A172 (cell line): Measurements from ENCODE around the gene EML1. TPM values are rescaled to one million over a fixed set of nuclear protein-coding genes. Genes with fewer than 3 reads are reported as not detected.

Experiments
- DNase-seq: peaks from one replicate; pipeline ENCODE4 v3.0.0-alpha.2; 2015; ENCODE audit warnings: low spot score
- total RNA-seq: library from RNA; depleted of rRNA; stranded (reverse); fragments of >200 nt; shearing (Covaris generic); gene quantifications from 2 replicates; pipeline ENCODE4 v1.2.3, GENCODE V29; 2014

The EML1 gene
- total RNA-seq, 1 experiment from 2014 or later, result 12.7 TPM

DNA sequence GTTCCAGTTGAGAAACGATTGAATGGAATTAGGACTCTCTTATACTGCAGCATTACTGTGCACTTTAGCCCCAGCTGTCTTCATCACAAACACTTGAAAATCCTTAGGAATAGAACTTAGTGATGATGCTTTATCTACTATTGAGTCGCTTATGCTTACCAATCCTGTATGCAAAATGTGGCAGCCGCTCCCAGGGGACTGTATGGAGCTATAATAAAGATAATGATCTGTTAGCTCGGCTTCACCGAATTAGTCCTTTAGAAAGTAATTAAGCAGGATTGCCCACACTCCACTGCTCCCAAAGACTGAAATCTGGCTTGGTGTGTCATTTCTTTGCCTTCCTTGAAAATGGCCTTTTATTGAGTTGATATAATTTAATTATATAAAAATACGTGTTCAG, 10.6 kb downstream of the EML1 start:
- no peak for DNase-seq

DNA sequence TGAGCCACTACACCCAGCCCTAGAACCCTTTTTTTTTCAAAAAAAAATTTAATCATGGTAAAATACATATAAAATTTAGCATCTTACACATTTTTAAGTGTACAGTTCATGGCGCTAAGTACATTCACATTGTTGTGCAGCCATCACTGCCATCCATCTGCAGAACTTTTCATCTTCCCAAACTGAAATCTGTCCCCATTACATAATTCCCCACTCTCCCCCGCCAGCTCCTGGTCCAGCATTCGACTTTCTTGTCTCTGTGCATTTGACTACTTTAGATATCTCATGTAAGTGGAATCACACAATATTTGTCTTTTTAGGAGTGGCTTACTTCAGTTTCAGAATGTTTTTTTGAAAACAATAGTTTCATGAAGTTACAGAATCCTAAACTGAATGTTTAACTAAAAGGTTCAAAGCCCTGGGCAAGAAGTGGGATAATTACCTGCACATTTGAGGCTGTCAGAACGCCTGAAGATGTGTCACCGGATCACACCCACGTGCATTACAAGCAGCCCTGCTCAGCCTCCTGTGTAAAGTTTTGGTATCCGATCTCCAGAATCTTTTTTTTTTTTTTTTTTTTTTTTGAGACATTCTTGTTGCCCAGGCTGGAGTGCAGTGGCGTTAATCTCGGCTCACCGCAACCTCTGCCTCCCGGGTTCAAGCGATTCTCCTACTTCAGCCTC, 12.7 kb downstream of the EML1 start:
- DNase-seq, result no peak

DNA sequence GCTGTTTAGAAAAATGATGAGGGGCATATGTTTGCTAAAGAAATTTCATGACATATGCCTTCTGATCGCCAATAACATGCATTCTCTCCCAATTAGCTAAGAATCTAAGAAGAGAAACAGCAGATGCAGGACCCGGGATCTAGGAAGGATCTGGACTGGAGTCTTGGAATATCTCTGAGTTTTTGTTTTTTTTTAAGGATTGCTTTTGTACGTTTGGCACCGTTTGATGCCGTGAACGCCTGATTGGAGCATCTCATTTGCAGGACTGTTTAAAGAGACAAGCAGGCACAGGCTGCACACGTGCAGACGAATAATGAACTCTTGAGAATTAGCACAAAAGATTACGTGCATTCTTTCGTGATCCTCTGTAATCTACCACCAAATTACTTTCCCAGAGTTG, 13.6 kb downstream of the EML1 start:
- DNase-seq, result no peak

DNA sequence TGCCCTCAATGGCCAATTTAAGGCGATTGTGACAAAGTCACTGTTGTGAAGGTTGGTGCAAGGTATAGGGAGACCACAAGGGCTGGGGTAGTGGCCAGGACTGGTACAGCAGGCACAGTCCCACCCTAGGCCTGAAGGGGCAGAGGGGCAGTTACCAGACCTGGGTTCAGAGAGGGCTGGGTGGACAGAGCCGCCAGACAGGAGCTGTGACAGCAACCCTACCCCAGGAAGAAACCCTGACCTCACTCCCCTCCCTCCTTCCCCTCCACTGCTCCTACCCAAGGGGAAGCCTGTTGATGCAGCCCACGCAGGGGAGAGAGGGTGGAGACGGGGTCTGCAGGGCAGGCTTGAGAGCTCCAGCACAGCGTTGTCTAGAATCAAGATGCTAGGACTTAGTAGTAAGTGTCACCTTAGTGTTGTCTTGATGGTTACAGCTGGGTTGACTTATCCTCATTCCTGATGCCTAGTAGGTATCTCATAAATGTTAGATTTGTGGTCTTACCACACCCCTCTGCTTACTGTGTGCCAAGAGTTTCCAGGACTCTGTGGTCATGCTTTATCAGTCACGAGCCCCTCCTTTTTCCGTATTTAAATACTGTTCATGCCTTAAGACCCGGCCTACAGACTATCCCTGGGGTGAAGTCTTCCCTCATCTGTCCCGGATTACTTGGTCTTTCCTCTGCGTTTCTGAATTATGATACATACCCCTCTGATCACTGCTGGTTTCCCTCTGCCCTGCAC, 14.4 kb downstream of the EML1 start:
- peak; percentile 47 for DNase-seq

DNA sequence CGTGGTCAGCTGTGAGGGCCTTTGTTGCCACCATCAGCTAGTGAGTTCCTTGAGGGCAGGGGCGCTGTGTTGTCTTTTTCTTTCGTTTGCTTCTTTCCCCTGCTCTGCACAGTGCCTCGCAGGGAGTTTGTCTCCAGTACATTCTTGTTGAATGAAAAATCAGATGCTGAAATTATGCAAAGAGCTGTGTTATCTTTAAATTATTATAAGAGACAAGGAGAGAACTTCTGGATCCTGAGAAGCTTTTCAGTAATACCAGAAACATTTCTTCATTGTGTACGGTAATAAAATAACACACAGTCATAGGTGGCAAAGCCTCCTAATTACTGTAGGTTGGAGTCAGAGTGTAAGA, 14.9 kb downstream of the EML1 start:
- DNase-seq, result no peak

DNA sequence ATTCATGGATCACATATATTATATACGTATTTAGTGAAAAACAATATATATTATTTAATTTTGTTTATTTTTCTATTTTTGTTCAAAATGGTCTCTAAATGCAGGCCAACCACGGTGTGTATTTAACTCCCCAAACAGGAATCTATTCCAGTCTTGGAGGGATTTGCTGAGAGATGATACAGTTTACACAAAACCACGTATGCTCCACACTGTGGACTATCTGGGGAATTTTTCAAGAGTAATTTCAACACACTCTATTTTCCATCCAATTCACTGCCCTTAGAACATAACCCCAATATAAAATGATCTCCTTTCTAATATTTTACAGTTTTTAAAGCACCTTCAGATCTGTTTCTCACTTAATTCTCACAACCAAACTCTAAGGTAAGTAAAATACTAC, 15.3 kb downstream of the EML1 start:
- DNase-seq, result no peak

DNA sequence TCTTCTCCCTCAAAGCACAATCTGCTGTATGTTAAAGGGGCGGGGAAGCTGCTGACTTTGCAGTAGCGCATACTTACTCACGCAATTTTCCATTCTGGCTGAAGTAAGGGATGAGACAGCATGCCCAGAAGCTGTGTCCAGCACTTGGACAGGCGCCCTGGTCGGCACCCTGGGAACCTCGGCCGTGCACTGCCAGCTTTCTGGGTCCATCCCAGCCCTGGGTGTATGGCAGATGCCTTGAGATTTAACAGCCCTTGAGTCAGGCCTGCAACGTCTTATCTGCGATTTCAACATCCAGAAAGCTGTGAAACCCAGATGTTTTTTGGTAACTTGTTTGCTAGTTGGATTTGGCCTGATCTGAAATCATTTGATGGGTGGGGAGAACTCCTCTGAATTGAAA, 16.1 kb downstream of the EML1 start:
- no peak for DNase-seq

DNA sequence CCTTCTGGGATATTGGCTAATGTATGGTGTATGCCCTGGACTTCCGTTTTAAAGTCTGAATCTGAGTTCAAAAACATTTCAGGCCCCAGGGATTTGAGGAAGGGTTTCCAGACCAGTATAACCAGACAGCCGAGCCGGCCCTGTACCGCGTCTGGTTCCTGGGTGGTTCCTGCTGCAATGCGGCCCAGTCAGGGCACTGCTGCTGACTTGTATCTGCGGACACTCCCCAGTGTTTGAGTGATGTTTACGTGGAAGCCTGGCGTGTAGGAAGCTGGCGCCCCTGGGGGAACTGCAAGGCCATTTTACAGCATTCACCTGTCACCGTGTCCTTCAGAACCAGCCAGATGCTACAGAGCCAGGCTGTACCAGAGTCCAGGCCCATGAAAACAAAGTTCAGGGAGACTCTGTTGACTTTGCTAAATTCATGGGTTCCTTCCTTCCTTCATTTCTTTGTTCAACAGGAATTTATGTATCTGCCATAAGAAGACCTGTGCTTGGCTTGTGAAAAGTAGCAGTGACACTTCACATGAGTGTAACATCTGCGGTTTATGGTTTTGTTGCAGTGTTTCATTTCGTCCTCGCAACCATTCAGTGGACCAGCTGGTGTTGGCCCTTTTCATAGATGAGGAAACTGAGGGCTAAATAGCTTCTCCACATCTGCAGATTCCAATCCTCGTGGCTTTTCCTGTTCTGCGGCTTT, 16.8 kb downstream of the EML1 start:
- DNase-seq, result no peak

DNA sequence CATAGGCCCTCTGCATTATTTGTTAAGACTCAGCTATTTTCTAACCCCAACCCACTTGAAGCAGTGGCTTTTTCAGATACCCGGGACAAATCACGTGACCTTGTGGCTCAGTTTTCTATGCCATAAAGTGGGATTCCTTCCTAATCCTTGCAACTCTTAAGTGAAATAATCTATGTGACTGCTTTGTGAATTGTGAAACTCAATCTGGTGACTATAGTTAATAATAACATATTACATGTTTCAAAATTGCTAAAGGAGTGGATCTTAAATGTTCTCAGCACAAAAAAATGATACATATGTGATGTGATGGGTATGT, 17.3 kb downstream of the EML1 start:
- no peak for DNase-seq

DNA sequence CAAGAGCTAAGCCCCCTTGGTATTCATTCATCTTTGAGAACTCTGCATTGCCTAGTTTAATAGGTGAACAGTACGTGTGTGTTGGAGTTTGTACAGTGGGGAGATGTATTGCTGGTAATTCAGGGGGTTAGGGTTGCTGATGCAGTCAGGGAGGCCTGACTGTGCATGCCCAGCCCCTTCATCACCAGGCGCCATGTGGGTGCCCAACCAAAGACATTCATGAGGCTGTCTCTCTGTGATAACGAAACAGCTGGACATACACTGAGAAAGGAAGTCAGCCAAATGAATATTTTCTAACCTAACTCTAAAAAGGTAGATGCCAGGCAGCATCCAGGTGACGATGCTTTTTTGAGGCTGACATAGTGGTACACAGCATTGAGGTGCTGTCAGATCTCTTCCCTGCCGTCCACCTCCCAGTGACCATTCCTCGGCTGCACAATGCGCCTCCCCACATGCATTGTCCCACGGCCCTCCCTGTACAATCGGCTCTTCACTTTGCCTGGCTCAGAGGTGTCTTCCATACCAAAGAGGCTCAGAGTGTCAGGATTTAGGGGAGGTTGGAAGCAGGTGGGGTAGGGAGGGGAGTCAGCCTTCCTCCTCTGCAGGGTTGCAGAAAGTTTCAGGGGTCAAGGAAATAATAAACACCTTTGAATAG, 19.0 kb downstream of the EML1 start:
- DNase-seq, result no peak

DNA sequence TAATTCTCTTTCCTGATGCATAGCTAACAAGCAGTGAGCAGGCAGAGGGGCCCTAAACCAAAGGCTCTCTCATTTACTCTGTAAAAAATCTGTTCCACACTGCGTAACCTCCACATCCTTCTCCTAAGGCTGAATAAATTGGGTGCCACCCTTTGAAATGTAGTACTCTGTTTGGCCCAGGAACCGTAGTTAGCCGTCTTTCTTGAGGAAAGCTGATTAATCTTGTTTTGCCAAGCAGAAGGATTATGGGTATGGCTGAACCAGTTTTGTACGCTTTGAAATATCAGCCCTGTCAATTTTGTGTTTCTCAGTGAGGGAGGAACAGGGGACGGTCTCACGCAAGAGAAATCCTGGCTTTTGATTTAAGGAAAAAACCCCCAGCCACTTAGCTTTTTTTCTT, 19.7 kb downstream of the EML1 start:
- no peak for DNase-seq

DNA sequence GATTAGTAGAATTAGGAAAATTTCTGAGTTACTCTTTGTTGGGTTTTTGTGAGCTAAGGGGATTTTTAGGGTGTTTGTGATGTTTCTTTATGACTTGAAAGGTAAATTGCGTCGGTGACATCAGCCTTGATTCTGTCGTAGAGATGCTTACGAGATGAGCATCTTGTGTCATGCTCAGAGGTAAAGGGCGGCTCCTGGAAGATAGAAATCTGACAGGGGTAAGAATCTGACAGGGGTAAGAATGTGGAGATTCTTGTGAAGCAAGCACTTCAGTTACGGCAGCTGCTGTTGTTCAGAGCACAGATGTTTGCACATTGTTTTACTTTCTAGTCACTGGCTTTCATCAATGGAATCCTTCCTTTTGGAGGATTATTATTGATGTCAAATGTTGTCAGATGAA, 22.5 kb downstream of the EML1 start:
- no peak for DNase-seq

DNA sequence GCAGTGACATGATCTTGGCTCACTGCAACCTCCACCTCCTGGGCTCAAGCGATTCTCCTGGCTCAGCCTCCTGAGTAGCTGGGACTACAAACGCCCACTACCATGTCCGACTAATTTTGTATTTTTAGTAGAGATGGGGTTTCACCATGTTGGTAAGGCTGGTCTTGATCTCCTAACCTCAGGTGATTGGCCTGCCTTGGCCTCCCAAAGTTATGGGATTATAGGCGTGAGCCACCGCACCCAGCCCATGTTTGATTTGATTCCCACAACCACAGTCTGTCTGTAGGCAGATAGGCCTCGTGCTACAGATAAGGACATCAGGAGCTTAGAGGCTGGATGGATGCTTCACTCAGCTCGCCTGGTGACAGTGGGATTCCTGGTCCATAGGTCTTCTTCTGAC, 23.0 kb downstream of the EML1 start:
- DNase-seq, result no peak

DNA sequence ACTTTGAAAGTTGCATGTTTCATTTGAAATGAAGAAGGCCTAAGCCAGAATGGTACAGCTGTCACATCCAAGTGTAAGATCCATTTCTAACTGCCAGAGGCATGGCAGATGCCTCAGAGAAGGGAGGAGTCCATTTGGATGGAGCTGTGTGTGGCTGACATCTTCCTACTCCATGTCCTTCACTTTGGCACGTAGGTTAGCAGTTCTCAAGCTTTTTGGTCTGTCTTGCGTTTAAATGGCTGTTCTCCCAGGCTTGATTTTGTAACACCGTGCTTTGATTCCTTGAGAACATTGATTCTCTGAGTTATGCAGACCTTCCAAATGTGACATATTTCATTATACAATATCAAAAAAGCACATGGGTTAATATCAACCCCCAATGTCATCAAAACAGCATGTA, 23.4 kb downstream of the EML1 start:
- no peak for DNase-seq

DNA sequence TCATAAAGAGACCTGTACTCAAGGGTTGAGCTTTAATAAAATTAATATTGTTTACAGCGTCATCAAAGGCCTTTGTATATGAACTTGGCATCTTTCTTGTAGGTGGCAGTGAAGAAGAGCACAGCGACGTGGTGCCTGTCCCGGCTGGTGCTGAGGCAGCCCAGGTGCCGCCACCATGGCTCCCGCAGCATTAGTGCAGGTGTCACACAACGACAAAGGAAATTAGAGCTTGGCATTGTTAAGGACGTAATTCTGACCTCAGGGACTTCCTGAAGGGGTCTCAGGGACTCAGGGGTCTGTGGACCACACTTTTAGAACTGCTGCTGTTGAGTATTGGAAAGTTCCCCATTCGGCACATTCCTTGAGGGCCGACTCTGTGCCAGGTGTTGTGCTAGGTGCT, 24.1 kb downstream of the EML1 start:
- DNase-seq, result no peak

DNA sequence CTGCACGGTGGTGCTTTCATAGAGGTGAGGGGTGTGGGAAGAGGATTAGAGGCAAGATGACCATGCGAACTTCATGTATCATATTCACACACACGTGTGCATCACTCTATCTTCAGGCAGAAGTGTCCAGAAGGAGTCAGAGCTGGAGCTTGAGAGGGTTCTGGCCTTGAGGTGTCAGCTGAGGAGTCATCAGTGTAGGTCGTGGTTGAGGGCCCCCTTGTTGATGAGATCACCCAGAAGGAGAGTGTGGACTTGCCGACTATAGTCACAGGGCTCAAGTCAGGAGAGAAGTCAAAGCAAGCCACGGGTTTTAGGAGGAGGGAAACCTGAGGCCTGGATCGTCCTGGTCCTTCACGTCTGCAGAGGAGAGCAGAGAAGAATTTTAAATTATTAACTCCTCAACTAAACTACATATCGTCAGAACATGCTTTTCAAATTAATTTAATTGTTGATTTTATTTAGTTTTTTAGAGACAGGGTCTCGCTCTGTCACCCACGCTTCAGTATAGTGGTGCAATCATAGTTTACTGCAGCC, 25.4 kb downstream of the EML1 start:
- DNase-seq, result no peak

DNA sequence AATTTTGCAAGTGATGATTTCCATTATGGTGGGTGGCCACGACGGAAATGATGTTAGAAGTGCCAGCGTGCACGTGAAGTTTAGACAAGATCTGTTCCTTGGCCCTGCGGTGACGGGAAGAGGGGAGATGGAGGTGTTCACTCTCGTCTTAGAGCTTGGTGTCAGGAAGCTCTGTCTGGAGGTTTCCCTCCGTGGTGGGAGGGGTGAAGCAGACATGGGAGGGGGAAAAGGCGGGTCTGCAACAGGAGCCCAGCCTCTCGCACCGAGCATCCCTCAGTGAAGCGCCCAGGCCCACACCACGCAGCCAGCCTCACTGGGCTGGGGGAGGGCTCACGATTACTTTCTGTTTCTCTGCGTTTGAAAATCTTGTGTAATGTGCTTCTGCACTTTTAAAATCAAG, 26.3 kb downstream of the EML1 start:
- DNase-seq, result no peak

DNA sequence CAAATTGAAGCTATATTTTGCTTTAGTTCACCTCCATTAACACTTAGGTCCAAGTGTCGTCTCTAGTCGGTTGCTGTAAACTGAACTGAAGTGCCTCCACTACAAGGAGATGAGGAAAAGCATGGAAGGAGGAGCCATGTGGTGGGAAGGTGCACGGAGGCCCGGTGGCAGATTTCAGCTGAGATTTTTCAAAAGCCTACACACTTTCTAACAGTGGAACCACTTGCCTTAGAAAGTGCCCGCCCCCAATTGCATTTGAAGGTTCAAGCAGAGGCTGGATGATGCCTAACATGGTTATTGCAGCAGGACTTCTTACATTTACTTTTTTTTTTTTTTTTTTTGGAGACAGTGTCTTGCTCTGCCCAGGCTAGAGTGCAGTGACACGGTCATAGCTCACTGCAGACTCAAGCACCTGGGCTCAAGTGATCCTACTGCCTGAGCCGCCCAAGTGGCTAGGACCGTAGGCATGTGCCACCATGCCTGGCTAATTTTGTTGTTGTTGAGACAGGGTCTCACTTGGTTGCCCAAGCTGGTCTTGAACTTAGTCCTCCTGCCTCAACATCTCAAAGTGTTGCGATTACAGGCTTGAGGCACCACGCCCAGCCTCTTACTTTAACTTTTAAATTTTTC, 27.6 kb downstream of the EML1 start:
- no peak for DNase-seq

DNA sequence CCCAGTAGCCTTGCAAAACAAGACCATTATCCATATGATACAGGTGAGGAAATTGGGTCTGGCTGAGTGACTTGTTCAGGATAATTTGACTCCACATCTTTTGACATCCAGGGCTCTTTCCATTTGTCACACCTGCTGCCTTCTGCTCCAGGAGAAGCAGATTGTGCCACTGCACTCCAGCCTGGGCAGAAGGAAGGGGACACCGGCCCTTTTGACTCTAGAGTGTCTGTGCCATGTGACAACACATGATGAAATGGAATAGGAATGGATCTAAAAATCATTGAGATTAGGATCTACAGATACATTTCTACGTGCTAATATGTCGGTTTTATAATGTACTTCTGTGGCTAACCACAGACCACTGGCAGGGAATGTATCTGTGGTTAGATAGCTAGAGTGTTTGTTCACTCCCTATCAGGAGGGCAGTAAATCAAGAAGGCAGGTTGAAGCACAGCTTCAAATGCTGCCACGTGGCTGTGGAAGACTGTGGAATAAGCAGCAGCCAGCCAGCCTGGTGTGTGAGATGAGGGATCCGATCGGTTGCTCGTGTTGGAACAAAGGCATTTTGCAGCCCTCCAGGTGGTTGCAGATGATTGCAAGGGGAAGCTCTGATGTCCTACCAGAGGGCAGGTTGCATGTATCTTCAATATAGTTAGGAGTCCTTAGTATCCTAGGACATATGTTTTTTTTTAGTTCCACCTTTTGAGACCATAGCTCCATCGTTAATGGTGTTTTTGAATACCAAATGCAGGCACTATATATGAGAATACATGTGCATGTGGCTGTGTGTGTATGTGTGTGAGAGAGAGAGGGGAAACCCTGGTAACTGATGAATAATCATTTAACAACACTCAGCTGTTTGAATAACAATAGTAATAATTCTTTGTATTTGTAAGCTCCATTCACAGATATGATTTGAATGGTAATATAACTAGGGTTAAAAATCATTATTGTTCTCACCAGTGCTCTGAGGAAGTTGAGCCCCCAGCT, 28.6 kb downstream of the EML1 start:
- peak; percentile 75 for DNase-seq

DNA sequence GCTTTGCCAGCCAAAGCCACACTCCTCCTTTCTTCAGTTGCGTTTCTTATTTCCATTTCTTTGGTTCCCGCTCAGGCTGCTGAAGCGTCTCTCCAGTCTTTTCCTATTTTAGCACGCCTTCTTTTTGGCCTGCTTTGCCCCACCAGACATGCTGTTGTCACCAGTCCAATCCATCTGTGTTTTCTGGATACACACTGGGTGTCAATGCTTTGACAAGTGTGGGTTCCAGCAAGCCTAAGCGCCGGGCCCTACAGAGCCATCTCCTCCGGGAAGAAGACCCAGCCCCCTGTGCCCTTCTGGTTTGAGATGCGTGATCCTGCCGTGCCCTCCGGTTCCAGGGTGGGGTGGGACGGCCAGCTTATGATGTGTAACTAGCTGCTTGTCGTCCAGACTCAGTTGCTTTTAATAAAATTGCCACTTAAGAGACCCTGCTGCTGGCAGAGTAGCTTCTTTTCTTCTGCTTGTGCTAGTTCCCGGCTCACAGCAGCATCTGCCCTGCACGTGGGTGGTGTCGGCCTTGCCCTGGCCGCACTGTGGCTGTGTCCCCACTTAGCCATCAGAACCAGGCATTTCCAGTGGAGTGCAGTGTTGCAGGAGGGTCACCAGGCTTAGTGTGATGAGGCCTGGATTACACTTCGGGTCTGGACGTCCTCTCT, 29.7 kb downstream of the EML1 start:
- DNase-seq, result no peak
